Astrocyte (in vitro differentiated cells and primary cell): Measurements from ENCODE around the gene MRPS2. TPM values are rescaled to one million over a fixed set of nuclear protein-coding genes. Genes with fewer than 3 reads are reported as not detected.

Source experiments
- DNase-seq: peaks from one replicate; pipeline ENCODE4 v3.0.0-alpha.2; 2010; ENCODE audit warnings: low read depth
- FAIRE-seq: peaks from 2 replicates; lab custom pipeline; 2011; peaks lifted over from hg19 to GRCh38; lab: Jason Lieb, UNC
- H2AFZ ChIP-seq: 2 replicates; pipeline ENCODE4 v1.6.0; 2012; ENCODE audit warnings: low read depth, low read length, inconsistent platforms
- H3K27ac ChIP-seq: 2 replicates; pipeline ENCODE4 v1.5.1; 2011; ENCODE audit warnings: low read depth, low read length, inconsistent platforms
- H3K27me3 ChIP-seq: 2 replicates; pipeline ENCODE4 v1.6.0; 2011; ENCODE audit warnings: low read length, inconsistent platforms; ENCODE audit not compliant: insufficient read depth
- H3K36me3 ChIP-seq: 2 replicates; pipeline ENCODE4 v1.5.1; 2011; ENCODE audit warnings: low read length, inconsistent platforms; ENCODE audit not compliant: insufficient read depth
- H3K4me1 ChIP-seq: 2 replicates; pipeline ENCODE4 v1.5.1; 2011; ENCODE audit warnings: low read length, inconsistent platforms; ENCODE audit not compliant: insufficient read depth
- H3K4me2 ChIP-seq: 2 replicates; pipeline ENCODE4 v1.6.0; 2012; ENCODE audit warnings: low read length, inconsistent platforms
- H3K4me3 ChIP-seq: 2 replicates; pipeline ENCODE4 v1.5.1; 2011; ENCODE audit warnings: low read depth, mild to moderate bottlenecking, low read length, inconsistent platforms; ENCODE audit not compliant: insufficient read depth
- H3K79me2 ChIP-seq: 2 replicates; pipeline ENCODE4 v1.6.0; 2012; ENCODE audit warnings: mild to moderate bottlenecking, low read length, inconsistent platforms; ENCODE audit not compliant: insufficient read depth
- H3K9ac ChIP-seq: 2 replicates; pipeline ENCODE4 v1.6.0; 2012; ENCODE audit warnings: mild to moderate bottlenecking, low read length, inconsistent platforms
- H3K9me3 ChIP-seq: 2 replicates; pipeline ENCODE4 v1.5.1; 2012; ENCODE audit warnings: low read depth, mild to moderate bottlenecking, low read length, inconsistent platforms; ENCODE audit not compliant: insufficient read depth
- H4K20me1 ChIP-seq: 2 replicates; pipeline ENCODE4 v1.6.0; 2012; ENCODE audit warnings: low read length, inconsistent platforms; ENCODE audit not compliant: insufficient read depth
- H3K27ac Mint-ChIP-seq: one replicate; pipeline ENCODE4 v1.8.0; 2021; ENCODE audit warnings: mild to moderate bottlenecking, mixed read lengths; ENCODE audit not compliant: unreplicated experiment
- H3K27me3 Mint-ChIP-seq: one replicate; pipeline ENCODE4 v1.8.0; 2021; ENCODE audit warnings: low read depth, mixed read lengths; ENCODE audit not compliant: unreplicated experiment
- H3K36me3 Mint-ChIP-seq: one replicate; pipeline ENCODE4 v1.8.0; 2021; ENCODE audit warnings: low read depth, mixed read lengths; ENCODE audit not compliant: unreplicated experiment
- H3K4me1 Mint-ChIP-seq: one replicate; pipeline ENCODE4 v1.8.0; 2021; ENCODE audit warnings: low read depth, mixed read lengths; ENCODE audit not compliant: unreplicated experiment
- H3K4me3 Mint-ChIP-seq: one replicate; pipeline ENCODE4 v1.8.0; 2021; ENCODE audit warnings: mild to moderate bottlenecking, moderate library complexity, mixed read lengths; ENCODE audit not compliant: unreplicated experiment
- H3K9me3 Mint-ChIP-seq: one replicate; pipeline ENCODE4 v1.8.0; 2021; ENCODE audit warnings: mild to moderate bottlenecking, mixed read lengths; ENCODE audit not compliant: unreplicated experiment
- EZH2 ChIP-seq: IDR thresholded peaks from 2 replicates; pipeline ENCODE4 v1.6.1; 2012; ENCODE audit warnings: mild to moderate bottlenecking, low read length, inconsistent platforms; ENCODE audit not compliant: insufficient read depth
- total RNA-seq: library from RNA; stranded (reverse); gene quantifications from 2 replicates; pipeline ENCODE4 v1.2.1, GENCODE V29; 2021
- TF ChIP-seq, protein P1 (sequence below): IDR thresholded peaks from 2 replicates; pipeline ENCODE4 v1.5.1; 2011; ENCODE audit warnings: low read depth, mild to moderate bottlenecking, inconsistent platforms, low read length, moderate library complexity; ENCODE audit not compliant: insufficient read depth

The MRPS2 gene
- total RNA-seq, 1 donor from 2014 or later, result 38.6 TPM

DNA sequence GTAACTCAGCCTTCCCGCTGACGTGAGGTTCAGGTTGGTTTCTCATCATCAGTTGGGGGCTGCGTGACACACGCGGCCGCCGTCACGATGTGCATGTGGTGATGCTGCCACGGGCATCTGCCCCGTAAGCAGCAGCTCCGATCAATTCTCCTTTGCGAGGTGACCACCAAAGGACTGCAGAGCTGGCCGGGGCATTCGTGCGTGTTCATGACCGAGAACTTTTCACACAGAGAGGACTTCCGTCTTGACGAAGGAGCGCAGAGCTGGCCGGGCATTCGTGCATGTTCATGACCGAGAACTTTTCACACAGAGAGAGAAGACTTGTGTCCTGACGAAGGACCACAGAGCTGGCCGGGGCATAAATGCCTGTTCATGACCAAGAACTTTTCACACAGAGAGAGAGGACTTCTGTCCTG, 16.9 kb downstream of the MRPS2 start:
- Histone ChIP-seq H3K79me2 (no peaks in the 10 kb centered on the region), H3K27me3 (peaks cover 3% of the 10 kb centered on the region), H3K9me3 (no peaks in the 10 kb centered on the region), H3K4me1 (no peaks in the 10 kb centered on the region), H2AFZ (no peak overlapping the region), H3K27ac (no peak overlapping the region), H3K9ac (no peak overlapping the region), H3K4me3 (no peak overlapping the region), H4K20me1 (no peaks in the 10 kb centered on the region), H3K36me3 (no peaks in the 10 kb centered on the region), H3K4me2 (no peak overlapping the region)
- peaks cover 11% of the 10 kb centered on the region for H3K27me3 Mint-ChIP-seq
- H3K27ac Mint-ChIP-seq, result no peak overlapping the region
- H3K9me3 Mint-ChIP-seq, result no peaks in the 10 kb centered on the region
- FAIRE-seq (no peak), DNase-seq (no peak)
- peaks cover 2% of the 10 kb centered on the region for H3K4me1 Mint-ChIP-seq
- H3K36me3 Mint-ChIP-seq, result no peaks in the 10 kb centered on the region
- H3K4me3 Mint-ChIP-seq, result no peak overlapping the region
- TF ChIP-seq, protein P1, sequence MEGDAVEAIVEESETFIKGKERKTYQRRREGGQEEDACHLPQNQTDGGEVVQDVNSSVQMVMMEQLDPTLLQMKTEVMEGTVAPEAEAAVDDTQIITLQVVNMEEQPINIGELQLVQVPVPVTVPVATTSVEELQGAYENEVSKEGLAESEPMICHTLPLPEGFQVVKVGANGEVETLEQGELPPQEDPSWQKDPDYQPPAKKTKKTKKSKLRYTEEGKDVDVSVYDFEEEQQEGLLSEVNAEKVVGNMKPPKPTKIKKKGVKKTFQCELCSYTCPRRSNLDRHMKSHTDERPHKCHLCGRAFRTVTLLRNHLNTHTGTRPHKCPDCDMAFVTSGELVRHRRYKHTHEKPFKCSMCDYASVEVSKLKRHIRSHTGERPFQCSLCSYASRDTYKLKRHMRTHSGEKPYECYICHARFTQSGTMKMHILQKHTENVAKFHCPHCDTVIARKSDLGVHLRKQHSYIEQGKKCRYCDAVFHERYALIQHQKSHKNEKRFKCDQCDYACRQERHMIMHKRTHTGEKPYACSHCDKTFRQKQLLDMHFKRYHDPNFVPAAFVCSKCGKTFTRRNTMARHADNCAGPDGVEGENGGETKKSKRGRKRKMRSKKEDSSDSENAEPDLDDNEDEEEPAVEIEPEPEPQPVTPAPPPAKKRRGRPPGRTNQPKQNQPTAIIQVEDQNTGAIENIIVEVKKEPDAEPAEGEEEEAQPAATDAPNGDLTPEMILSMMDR, result no peak
- TF ChIP-seq EZH2, result no peak

DNA sequence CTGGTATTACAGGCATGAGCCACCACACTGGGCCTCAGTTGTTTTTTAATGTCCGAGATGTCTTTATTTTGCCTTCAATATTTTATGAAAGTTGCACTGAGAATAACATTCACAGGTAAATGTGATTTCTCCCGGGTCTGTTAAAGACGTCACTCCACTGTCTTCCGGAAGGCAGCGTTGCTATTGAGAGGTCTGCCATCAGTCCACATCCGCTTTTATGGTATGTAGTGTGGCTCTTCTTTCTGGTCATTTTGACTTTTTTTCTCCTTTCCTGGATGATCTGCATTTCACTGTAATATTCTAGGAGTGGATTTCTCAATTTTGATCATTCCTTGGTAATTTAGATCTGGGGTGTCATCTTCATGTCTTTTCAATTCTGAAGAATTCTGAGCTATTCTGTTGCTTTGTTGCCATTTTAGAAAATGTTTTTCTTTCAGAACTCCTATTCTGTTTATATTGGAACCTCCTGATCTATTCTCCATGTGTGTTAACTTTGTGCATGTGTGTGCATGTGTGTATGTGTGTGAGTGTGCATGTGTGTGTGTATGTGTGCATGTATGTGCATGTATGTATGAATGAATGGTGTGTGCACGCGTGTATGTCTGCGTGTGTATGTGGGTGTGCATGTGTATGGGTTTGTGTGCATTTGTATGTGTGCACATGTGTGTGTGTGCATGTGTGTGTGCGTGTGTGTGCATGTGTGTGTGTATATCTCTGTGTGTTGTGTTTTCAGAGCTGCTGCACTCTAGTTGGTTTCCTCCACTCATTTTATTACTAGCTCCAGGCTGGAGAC, 18.9 kb downstream of the MRPS2 start:
- Mint-ChIP-seq H3K9me3 (no peaks in the 10 kb centered on the region), H3K4me3 (no peak overlapping the region), H3K4me1 (peaks cover 7% of the 10 kb centered on the region), H3K36me3 (no peaks in the 10 kb centered on the region), H3K27me3 (peaks cover 11% of the 10 kb centered on the region), H3K27ac (no peak overlapping the region)
- TF ChIP-seq EZH2, result no peak
- TF ChIP-seq, protein P1, result no peak
- H3K27ac ChIP-seq, result no peak overlapping the region
- H3K9me3 ChIP-seq, result no peaks in the 10 kb centered on the region
- no peaks in the 10 kb centered on the region for H3K36me3 ChIP-seq
- no peak overlapping the region for H2AFZ ChIP-seq
- H3K27me3 ChIP-seq, result peaks cover 3% of the 10 kb centered on the region
- H3K4me2 ChIP-seq, result no peak overlapping the region
- no peak overlapping the region for H3K9ac ChIP-seq
- no peak for DNase-seq
- H3K4me3 ChIP-seq, result no peak overlapping the region
- FAIRE-seq, result no peak
- no peaks in the 10 kb centered on the region for H3K79me2 ChIP-seq
- no peaks in the 10 kb centered on the region for H3K4me1 ChIP-seq
- H4K20me1 ChIP-seq, result no peaks in the 10 kb centered on the region
